ENCODE data around the gene DHCR7.

GRCh38 chr11:71418643-71419042 is 29.6 kb downstream of the DHCR7 start:
- TF ChIP-seq YY1 (IDR thresholded peaks at IDR 0.05; ENCODE audit: insufficient read depth, insufficient read length), result no peak
- TF ChIP-seq SUZ12 (IDR thresholded peaks at IDR 0.05; ENCODE audit: extremely low read depth, insufficient read depth, insufficient read length), result no peak
- TF ChIP-seq ZNF274 (IDR thresholded peaks at IDR 0.05; ENCODE audit: low read depth, low read length), result no peak
